ENCODE results near the gene HDGFL2. TPM values are rescaled to one million over a fixed set of nuclear protein-coding genes. Genes with fewer than 3 reads are reported as not detected.

HDGFL2 gene
- total RNA-seq, 3 donors from 2014 or later = 38.9 to 41.8 (median 40.7) TPM

DNA sequence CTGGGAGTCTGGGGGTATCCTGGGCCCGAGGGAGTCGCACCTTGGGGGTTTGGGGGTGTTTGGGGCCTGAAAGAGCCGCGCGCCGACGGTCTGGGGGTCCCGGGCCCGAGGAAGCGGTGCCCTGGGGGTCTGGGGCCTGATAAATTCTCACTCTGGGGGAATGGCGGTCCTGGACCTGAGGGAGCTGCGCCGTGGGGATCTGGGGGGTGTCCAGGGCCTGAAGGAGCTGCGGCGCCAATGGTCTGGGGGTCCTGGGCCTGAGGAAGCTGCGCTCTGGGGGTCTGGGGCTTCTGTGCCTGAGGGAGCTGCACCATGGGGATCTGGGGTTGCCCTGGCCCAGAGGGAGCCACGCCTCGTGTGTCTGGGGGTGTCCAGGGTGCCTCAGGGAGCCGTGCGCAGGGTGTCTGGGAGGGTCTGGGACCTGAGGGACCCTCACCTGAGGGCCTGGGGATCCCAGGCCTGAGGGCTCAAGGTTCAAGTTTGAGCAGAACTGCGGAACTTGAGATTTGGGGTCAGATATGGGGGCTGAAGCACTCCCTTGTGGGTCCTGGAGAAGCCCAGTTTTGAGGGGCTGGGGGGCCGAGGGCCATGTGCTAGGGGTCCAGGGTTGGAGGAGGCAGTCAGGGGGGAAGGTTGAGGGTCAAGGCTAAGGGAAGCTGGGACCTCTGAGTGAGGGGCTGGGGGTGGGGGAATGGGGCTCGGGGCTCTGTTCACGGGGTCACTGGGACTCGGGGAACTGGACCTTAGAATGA, 1.1 kb downstream of the HDGFL2 start:
- H3K9me3 Mint-ChIP-seq = no peaks in the 10 kb centered on the region
- H3K36me3 Mint-ChIP-seq (ENCODE audit: insufficient read depth) = peaks cover 5% of the 10 kb centered on the region
- no peak for DNase-seq
- H3K27me3 Mint-ChIP-seq (ENCODE audit: low read depth) = no peaks in the 10 kb centered on the region
- H3K4me1 Mint-ChIP-seq (ENCODE audit: low read depth) = peaks cover 19% of the 10 kb centered on the region
- no peak overlapping the region for H3K4me3 Mint-ChIP-seq
- ATAC-seq = no peak

DNA sequence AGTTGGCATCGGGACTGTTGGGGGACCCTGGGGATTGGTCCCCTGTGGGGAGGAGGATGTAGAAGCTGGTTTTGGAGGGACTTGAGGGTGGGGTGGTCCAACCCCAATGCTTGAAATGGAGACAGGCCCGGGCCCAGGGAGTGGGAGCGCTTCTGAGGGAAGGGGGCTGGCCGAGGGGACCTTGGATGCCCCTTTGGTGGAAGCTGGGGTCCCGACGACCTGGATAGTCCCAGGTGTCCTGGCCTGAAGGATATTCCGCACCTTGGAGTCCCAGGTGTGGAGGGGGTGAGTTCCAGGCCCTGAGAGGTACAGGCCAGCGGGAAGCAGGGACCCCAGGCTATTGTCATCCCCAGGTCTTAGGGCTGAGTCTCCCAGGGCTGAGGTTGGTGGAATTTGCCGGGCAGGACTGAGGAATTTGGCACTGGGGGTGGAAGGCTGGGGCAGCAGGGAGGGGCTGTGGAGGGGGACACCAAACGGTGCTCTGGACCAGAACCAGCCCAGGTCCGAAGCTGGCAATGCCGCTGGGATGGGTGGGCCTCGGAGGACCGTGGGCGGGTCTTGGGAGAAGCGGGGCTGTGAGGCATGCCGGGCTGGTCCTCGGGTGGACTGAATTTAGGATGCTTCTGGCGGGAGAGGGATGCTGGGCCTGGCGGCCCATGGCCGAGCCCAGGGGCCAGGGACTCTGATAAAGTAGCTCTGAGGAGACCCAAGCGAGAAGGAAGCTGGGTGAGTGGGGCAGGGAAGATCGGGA, 1.8 kb downstream of the HDGFL2 start:
- Mint-ChIP-seq H3K27me3 (ENCODE audit: low read depth) (no peaks in the 10 kb centered on the region), H3K4me3 (no peak overlapping the region), H3K9me3 (no peaks in the 10 kb centered on the region), H3K4me1 (ENCODE audit: low read depth) (peaks cover 19% of the 10 kb centered on the region), H3K36me3 (ENCODE audit: insufficient read depth) (peaks cover 5% of the 10 kb centered on the region)
- ATAC-seq = no peak
- no peak for DNase-seq

DNA sequence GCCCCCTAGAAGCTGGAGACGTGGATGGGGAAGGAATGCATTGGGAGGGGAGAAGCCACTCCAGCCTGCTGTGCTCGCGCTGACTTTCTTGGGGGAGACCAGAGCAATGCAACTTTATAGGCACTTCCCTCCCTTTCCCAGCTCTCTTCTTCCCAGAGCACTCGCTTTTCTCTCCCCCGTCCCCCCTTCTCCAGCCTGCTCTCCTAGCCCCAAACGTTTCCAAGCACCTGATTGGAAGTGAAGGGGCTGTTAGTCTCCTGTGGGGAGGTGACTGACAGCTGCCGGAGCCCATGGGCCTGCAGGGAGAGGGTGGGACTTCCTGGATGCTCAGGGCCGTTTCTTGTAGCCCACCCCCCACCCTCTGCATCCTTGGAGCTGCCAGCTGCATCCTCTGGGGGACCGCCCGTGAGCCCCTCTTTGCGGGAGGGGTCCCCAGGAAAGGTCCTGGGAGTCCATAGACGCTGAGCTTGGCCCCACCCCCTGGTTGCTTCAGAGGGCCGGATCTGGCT, 2.5 kb downstream of the HDGFL2 start:
- Mint-ChIP-seq H3K36me3 (ENCODE audit: insufficient read depth) (peaks cover 5% of the 10 kb centered on the region), H3K4me1 (ENCODE audit: low read depth) (peaks cover 19% of the 10 kb centered on the region), H3K27me3 (ENCODE audit: low read depth) (no peaks in the 10 kb centered on the region), H3K9me3 (no peaks in the 10 kb centered on the region), H3K4me3 (no peak overlapping the region)
- no peak for ATAC-seq
- no peak for DNase-seq

DNA sequence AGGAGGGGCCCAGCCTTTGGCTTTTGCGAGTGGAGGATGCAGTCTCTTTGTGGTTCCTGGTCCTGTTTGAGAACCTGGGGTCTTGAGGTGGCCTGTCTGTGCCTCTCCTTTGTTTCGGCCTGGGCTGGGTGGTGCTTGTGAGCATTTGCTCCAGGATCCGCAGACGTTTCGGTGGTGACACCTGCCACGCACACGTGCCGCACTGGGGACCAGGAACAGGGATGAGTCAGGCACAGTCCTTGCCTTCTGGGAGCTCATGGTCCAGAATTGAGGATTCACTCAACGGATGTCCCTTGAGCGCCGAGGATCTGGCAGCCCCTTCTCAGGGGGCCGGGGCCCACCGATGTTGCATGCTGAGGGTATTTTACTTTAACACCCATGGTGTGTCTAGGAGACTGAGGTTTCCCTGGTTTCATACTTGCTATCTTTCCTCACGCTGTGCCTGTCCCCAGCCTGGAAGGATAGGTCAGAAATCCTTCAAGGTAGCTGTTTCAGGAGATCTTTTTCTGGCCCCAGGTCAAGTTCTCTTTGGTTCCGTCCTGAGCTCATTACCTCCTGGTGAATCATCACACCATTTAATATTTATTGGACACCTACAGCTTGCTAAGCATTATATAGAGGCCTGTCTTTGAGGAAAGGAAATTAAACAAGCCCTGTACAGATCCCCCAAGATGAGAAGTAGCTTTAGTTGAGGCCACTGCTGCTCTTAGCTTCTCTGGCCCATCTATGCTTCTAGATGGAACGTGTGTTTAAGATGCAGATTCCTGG, 5.1 kb downstream of the HDGFL2 start:
- Mint-ChIP-seq H3K4me1 (ENCODE audit: low read depth) (peaks cover 15% of the 10 kb centered on the region), H3K36me3 (ENCODE audit: insufficient read depth) (peaks cover 5% of the 10 kb centered on the region), H3K27me3 (ENCODE audit: low read depth) (no peaks in the 10 kb centered on the region), H3K4me3 (no peak overlapping the region), H3K9me3 (no peaks in the 10 kb centered on the region)
- DNase-seq (no peak), ATAC-seq (no peak)

DNA sequence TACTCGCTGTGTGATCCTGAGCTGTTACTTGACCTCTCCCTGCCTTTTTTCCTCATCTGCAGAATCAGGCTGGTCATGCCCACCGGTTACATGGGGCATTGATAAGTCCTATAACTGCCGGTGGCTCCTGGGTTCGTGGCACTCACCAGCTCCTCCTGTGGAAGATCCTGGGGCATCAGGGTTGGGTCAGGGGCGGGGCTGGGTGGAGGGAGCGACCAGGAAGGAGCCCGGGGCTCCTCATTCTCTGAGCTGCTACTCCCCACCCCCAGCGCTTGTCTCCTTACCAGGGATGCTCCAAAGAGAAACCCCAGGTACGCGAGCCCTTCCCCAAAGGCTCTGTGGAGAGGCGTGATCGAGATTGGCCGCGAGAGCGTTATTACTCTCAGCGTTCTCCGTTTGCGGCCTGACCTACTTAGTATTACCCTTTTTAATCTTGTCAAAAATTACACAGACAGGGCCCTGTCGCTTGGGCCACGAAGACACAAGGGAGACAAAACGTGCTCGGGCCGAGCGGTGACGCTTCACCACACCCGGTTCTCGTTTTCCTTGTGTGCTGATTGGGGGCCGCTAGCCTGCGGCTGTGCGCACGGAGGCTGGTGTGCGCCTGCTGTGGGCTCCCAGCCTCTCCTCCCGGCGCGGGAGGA, 10.7 kb downstream of the HDGFL2 start:
- Mint-ChIP-seq H3K27me3 (ENCODE audit: low read depth) (no peaks in the 10 kb centered on the region), H3K4me1 (ENCODE audit: low read depth) (no peaks in the 10 kb centered on the region), H3K9me3 (no peaks in the 10 kb centered on the region), H3K36me3 (ENCODE audit: insufficient read depth) (peaks cover 10% of the 10 kb centered on the region), H3K4me3 (no peak overlapping the region)
- no peak for ATAC-seq
- no peak for DNase-seq

DNA sequence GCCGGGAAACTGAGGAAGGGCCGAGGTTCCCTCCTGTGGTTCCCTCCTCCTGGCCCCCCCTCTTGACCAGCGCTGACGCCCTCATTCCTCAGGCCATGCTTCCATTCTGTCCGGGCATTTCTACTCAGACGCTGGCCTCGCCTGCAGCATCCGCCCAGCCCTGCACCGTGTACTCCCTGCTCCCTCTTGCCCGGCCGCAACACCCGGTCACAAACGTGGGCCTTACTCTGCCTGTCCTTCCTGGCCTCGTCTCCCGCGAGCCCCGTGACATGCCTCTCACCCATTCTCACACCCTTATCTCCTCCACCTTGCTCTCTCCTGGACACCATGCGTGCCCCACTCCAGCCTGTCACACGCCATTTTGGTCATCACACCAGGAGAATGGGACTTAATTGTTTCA, 11.3 kb downstream of the HDGFL2 start:
- Mint-ChIP-seq H3K4me1 (ENCODE audit: low read depth) (no peaks in the 10 kb centered on the region), H3K9me3 (no peaks in the 10 kb centered on the region), H3K27me3 (ENCODE audit: low read depth) (no peaks in the 10 kb centered on the region), H3K4me3 (no peak overlapping the region), H3K36me3 (ENCODE audit: insufficient read depth) (peaks cover 10% of the 10 kb centered on the region)
- DNase-seq (no peak), ATAC-seq (no peak)

DNA sequence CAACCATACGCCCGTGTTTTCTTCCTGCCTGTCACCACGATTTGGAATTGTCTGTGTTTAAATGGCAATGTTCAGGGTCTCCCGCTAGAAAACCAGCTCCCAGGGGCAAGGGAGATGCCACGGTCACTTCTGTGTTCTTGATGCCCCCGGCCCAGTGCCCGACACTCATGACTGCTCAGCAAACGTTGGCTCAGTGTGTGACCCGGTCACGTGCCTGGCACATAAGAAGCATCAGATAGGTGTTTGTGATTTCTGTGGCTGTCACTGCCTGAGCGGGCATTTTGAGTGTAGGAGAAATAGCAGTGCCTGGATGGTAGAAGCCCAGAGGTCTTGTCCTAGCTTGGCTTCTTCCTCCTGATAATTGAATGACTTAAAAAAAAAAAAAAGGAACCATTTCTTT, 15.5 kb downstream of the HDGFL2 start:
- H3K4me3 Mint-ChIP-seq = no peak overlapping the region
- peaks cover 21% of the 10 kb centered on the region for H3K36me3 Mint-ChIP-seq (ENCODE audit: insufficient read depth)

DNA sequence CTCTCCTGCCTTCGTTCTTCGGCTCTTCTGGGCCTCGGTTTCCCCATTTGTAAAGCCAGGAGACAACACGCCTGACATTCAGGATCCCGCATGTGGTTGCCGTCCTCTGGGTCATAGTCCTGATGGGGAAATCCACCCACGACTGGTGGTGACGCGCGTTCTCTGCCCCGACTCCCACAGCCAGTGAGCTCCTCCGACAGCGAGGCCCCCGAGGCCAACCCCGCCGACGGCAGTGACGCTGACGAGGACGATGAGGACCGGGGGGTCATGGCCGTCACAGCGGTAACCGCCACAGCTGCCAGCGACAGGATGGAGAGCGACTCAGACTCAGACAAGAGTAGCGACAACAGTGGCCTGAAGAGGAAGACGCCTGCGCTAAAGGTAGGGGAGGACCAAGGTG, 16.4 kb downstream of the HDGFL2 start:
- peaks cover 19% of the 10 kb centered on the region for H3K36me3 Mint-ChIP-seq (ENCODE audit: insufficient read depth)
- H3K4me1 Mint-ChIP-seq (ENCODE audit: low read depth) = no peaks in the 10 kb centered on the region
- DNase-seq (no peak), ATAC-seq (no peak)
- no peak overlapping the region for H3K4me3 Mint-ChIP-seq
- no peaks in the 10 kb centered on the region for H3K9me3 Mint-ChIP-seq
- no peaks in the 10 kb centered on the region for H3K27me3 Mint-ChIP-seq (ENCODE audit: low read depth)

More for the DNA sequence above, 15.5 kb downstream of the HDGFL2 start:
- Mint-ChIP-seq H3K9me3 (no peaks in the 10 kb centered on the region), H3K27me3 (ENCODE audit: low read depth) (no peaks in the 10 kb centered on the region), H3K4me1 (ENCODE audit: low read depth) (no peaks in the 10 kb centered on the region)
- ATAC-seq (no peak), DNase-seq (no peak)

DNA sequence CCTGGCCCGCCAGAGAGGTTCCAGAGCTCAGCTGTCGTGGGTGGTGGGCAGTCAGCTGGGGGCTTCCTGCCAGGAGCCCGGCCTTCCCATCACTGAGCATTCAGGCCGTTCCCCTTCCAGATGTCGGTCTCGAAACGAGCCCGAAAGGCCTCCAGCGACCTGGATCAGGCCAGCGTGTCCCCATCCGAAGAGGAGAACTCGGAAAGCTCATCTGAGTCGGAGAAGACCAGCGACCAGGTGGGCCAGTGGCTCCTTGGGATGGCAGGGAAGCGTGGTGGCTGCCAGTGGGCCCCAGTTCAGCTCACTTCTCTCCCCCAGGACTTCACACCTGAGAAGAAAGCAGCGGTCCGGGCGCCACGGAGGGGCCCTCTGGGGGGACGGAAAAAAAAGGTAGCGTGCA, 19.3 kb downstream of the HDGFL2 start:
- Mint-ChIP-seq H3K4me3 (no peak overlapping the region), H3K4me1 (ENCODE audit: low read depth) (no peaks in the 10 kb centered on the region), H3K36me3 (ENCODE audit: insufficient read depth) (peaks cover 15% of the 10 kb centered on the region), H3K27me3 (ENCODE audit: low read depth) (no peaks in the 10 kb centered on the region), H3K9me3 (no peaks in the 10 kb centered on the region)
- DNase-seq = no peak
- no peak for ATAC-seq

DNA sequence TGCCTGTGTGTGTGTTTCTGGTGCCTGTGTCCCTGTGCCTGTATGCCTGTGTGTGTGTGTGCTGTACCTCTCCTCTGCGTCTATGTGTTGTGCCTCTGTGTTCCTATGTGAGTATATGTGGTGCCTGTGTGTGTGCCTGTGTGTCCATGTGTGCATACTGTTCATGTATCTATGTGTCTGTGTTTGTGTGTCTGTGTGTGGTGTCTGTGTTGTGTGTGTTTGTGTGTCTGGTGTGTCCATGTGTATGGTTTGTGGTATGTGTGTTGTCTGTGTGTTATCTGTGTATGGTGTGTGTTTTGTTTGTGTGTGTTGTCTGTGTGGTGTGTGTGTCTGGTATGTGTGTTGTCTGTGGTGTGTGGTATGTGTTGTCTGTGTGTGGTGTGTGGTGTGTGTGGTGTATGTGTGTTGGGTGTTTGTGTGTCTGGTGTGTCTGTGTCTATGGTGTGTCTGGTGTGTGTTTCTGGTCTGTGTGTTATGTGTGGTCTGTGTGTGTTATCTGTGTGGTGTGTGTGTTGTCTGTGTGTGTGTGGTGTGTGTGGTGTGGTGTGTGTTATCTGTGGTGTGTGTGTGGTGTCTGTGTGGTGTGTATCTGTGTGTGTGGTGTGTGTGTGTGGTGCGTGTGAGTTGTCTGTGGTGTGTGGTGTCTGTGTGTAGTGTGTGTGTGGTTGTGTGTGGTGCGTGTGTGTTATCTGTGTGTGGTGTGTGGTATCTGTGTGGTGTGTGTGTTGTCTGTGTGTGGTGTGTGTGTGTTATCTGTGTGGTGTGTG, 20.4 kb downstream of the HDGFL2 start:
- Mint-ChIP-seq H3K36me3 (ENCODE audit: insufficient read depth) (peaks cover 12% of the 10 kb centered on the region), H3K9me3 (no peaks in the 10 kb centered on the region), H3K4me3 (no peak overlapping the region), H3K27me3 (ENCODE audit: low read depth) (no peaks in the 10 kb centered on the region), H3K4me1 (ENCODE audit: low read depth) (no peaks in the 10 kb centered on the region)
- DNase-seq (no peak), ATAC-seq (no peak)

DNA sequence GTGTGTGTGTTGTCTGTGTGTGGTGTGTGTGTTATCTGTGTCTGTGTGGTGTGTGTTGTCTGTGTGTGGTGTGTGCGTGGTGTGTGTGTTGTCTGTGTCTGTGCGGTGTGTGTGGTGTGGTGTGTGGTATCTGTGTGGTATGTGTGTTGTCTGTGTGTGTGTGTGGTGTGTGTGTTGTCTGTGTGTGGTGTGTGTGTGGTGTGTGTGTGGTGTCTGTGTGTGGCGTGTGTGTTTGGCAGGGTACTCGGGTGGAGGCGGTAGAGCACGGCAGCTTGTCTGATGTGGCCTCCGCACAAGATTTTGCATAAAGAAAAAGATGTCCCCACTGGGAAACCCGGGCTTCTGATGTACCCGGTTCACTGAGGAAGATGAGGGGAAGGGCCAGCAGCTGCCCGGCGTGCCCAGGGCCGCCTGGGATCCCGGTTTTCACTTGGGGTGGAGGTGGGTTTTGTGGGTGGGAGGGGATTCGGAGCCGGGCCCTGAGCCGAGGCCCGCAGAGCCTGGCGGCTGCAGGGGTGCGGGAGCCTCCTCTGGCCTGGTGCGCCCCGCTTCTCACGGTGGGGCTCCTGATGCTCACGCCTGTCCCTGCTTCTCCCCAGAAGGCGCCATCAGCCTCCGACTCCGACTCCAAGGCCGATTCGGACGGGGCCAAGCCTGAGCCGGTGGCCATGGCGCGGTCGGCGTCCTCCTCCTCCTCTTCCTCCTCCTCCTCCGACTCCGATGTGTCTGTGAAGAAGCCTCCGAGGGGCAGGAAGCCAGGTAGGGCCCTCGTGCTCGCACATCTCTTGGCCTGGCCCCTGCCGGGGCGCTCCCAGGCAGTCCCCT, 21.2 kb downstream of the HDGFL2 start:
- Mint-ChIP-seq H3K4me3 (no peak overlapping the region), H3K36me3 (ENCODE audit: insufficient read depth) (peaks cover 11% of the 10 kb centered on the region), H3K9me3 (no peaks in the 10 kb centered on the region), H3K27me3 (ENCODE audit: low read depth) (no peaks in the 10 kb centered on the region), H3K4me1 (ENCODE audit: low read depth) (no peaks in the 10 kb centered on the region)
- no peak for DNase-seq
- ATAC-seq = no peak

DNA sequence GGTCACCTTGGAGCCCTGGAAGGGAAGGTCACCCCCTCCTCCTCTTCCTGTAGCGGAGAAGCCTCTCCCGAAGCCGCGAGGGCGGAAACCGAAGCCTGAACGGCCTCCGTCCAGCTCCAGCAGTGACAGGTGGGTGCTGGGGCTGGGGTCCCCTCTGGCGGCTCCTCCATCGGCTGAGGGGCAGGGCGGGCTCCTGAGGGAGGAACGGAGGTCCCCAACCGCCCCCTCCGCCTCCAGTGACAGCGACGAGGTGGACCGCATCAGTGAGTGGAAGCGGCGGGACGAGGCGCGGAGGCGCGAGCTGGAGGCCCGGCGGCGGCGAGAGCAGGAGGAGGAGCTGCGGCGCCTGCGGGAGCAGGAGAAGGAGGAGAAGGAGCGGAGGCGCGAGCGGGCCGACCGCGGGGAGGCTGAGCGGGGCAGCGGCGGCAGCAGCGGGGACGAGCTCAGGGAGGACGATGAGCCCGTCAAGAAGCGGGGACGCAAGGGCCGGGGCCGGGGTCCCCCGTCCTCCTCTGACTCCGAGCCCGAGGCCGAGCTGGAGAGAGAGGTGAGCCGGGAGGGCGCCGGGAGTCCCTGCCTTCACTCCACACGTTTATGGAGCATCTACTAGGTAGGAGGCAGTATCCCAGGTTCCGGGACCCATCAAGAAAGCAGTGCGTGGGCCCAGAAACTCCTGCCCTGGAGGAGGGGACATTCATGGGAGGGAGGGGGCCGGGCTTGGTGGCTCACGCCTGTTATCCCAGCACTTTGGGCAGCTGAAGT, 22.0 kb downstream of the HDGFL2 start:
- H3K4me1 Mint-ChIP-seq (ENCODE audit: low read depth) = no peaks in the 10 kb centered on the region
- peaks cover 8% of the 10 kb centered on the region for H3K36me3 Mint-ChIP-seq (ENCODE audit: insufficient read depth)
- H3K9me3 Mint-ChIP-seq = no peaks in the 10 kb centered on the region
- H3K27me3 Mint-ChIP-seq (ENCODE audit: low read depth) = no peaks in the 10 kb centered on the region
- no peak overlapping the region for H3K4me3 Mint-ChIP-seq
- ATAC-seq (no peak), DNase-seq (no peak)

Measured in activated T-cell treated with anti-CD3 and anti-CD28 coated beads, Interleukin-2, amount 50 U/mL, for 4 hours (primary cell).